Uterus (tissue), 4 donors: ENCODE measurements around the gene PCDHA7. TPM values are rescaled to one million over a fixed set of nuclear protein-coding genes. Genes with fewer than 3 reads are reported as not detected.

ENCODE experiments used
- DNase-seq, 2 donors: peaks; one replicate each; pipeline ENCODE4 v3.0.0-alpha.2; 2019 to 2020
- H3K27ac ChIP-seq, 2 donors: fragments of 200-600 bp; sonication (generic); 1 replicate in 1 of 2; 2 replicates in 1 of 2; pipeline ENCODE4 v1.5.1; 2016 to 2018
- H3K27me3 ChIP-seq, 2 donors: fragments of 200-600 bp; sonication (generic); one replicate each; pipeline ENCODE4 v1.5.1; 2018 to 2019; ENCODE audit warnings: control low read depth in 1 of 2
- H3K36me3 ChIP-seq, 2 donors: fragments of 200-600 bp; sonication (generic); one replicate each; pipeline ENCODE4 v1.5.1; 2019; ENCODE audit warnings: control low read depth in 1 of 2
- H3K4me1 ChIP-seq, 2 donors: fragments of 200-600 bp; sonication (generic); one replicate each; pipeline ENCODE4 v1.5.1; 2018 to 2019; ENCODE audit warnings: control low read depth in 1 of 2
- H3K4me3 ChIP-seq, 2 donors: fragments of 200-600 bp; sonication (generic); 1 replicate in 1 of 2; 2 replicates in 1 of 2; pipeline ENCODE4 v1.5.1; 2018 to 2019; ENCODE audit warnings: mild to moderate bottlenecking in 1 of 2
- H3K9me3 ChIP-seq, 2 donors: fragments of 200-600 bp; sonication (generic); one replicate each; pipeline ENCODE4 v1.5.1; 2019; ENCODE audit warnings: control low read depth in 1 of 2
- CTCF ChIP-seq, 4 experiments: fragments of 200-600 bp in 2 of 4; fragments of 450-650 bp in 2 of 4; sonication (generic) in 2 of 4; IDR thresholded peaks; one replicate each; pipeline ENCODE4 v1.5.1; 2016 to 2019; ENCODE audit warnings: antibody characterized with exemption in 4 of 4, mild to moderate bottlenecking in 2 of 4, moderate library complexity in 1 of 4
- POLR2A ChIP-seq, 2 donors: fragments of 450-650 bp; IDR thresholded peaks; one replicate each; pipeline ENCODE4 v1.6.1; 2016; ENCODE audit warnings: antibody characterized with exemption in 2 of 2, mild to moderate bottlenecking in 1 of 2, moderate library complexity in 1 of 2
- intact Hi-C: fragments of 100-400 bp; cut with DNase I; formaldehyde crosslinking; loops from one replicate; pipeline ENCODE4 v1.15.1; 2023; ENCODE audit warnings: low total_unique reads
- total RNA-seq, 4 donors: library from RNA; depleted of rRNA in 3 of 4; stranded (reverse); fragments of >200 nt in 3 of 4; gene quantifications; one replicate each; pipeline versions ENCODE4 v1.1.0 to v1.2.4, GENCODE V29; 2014 to 2023
- donor health status: DM: yes; HTN: yes; CAD: no.

Gene PCDHA7
- total RNA-seq, 4 donors from 2014 or later, result 0.98 to 24.6 (median 2.2) TPM; not detected in 1

DNA sequence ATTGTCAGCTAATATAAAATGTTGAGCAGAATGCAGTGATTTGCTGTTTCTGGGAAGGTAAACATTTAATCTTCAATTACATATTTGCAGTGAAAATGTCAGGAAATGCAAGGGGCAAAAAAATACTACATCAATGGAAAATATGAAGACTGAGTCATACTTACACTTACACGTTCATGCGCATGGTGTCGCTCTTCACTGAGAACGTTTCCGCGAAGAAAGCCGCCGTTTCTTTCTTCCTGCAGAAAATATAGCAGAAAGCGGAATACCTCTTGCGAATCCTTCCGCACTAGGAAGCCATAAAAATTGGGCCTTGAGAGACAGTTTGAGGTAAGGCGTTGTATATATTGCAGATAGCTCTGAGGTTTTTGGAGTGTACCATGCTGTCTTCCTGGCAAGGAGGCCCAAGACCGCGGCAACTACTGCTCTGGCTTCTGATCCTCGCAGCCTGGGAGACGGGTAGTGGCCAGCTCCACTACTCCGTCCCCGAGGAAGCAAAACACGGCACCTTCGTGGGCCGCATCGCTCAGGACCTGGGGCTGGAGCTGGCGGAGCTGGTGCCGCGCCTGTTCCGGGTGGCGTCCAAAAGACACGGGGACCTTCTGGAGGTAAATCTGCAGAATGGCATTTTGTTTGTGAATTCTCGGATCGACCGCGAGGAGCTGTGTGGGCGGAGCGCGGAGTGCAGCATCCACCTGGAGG, 48.0 kb downstream of the PCDHA7 start, which contains the start of gene PCDHA13:
Gene PCDHA13 (plus strand): TSS at position 236 of the 702 bp plus-strand sequence. CDS start 145 bp downstream, at position 381.
- peak in 1 of 2 donors; percentile 12 for DNase-seq
- TF ChIP-seq CTCF (IDR thresholded peaks at IDR 0.05), result peak; percentile 10 to 50 (median 18)
- TF ChIP-seq POLR2A (IDR thresholded peaks at IDR 0.05), result no peak
- no peaks in the 10 kb centered on the region for H3K27me3 ChIP-seq
- H3K36me3 ChIP-seq, result no peaks in the 10 kb centered on the region
- H3K27ac ChIP-seq, result no peak within 1 kb of the TSS
- H3K4me3 ChIP-seq, result no peak within 1 kb of the TSS
- intact Hi-C loops, result no loop called here
- H3K4me1 ChIP-seq, result no peaks in the 10 kb centered on the region
- peaks cover 0 to 15% of the 10 kb centered on the region in 2 donors for H3K9me3 ChIP-seq

GRCh38 chr5:140882591-140882899, 48.5 kb downstream of the PCDHA7 start:
- Histone ChIP-seq H3K27me3 (no peaks in the 10 kb centered on the region), H3K9me3 (peaks cover 0 to 15% of the 10 kb centered on the region in 2 donors), H3K27ac (no peak overlapping the region), H3K36me3 (no peaks in the 10 kb centered on the region), H3K4me3 (no peak overlapping the region), H3K4me1 (no peaks in the 10 kb centered on the region)
- intact Hi-C loops, result no loop called here
- no peak for DNase-seq
- peak in 2 of 4 experiments; percentile 2 to 16 for TF ChIP-seq CTCF (IDR thresholded peaks at IDR 0.05)
- no peak for TF ChIP-seq POLR2A (IDR thresholded peaks at IDR 0.05)

GRCh38 chr5:140883373-140883772, 49.3 kb downstream of the PCDHA7 start:
- Histone ChIP-seq H3K36me3 (no peaks in the 10 kb centered on the region), H3K9me3 (peaks cover 0 to 15% of the 10 kb centered on the region in 2 donors), H3K27me3 (no peaks in the 10 kb centered on the region), H3K27ac (no peak overlapping the region), H3K4me1 (no peaks in the 10 kb centered on the region), H3K4me3 (no peak overlapping the region)
- intact Hi-C loops, result no loop called here
- no peak for DNase-seq
- TF ChIP-seq POLR2A (IDR thresholded peaks at IDR 0.05), result no peak
- TF ChIP-seq CTCF (IDR thresholded peaks at IDR 0.05), result no peak

- Histone ChIP-seq H3K4me1 (no peaks in the 10 kb centered on the region), H3K27me3 (no peaks in the 10 kb centered on the region), H3K4me3 (no peak overlapping the region), H3K9me3 (peaks cover 0 to 15% of the 10 kb centered on the region in 2 donors), H3K27ac (no peak overlapping the region), H3K36me3 (no peaks in the 10 kb centered on the region)
- no peak for TF ChIP-seq CTCF (IDR thresholded peaks at IDR 0.05)
- no peak for TF ChIP-seq POLR2A (IDR thresholded peaks at IDR 0.05)
- no peak for DNase-seq
- intact Hi-C loops, result no loop called here
Observed at GRCh38 chr5:140883927-140884697, 50.0 kb downstream of the PCDHA7 start.

Other genes with a start within 250 kb of the PCDHA7 start
- gene CD14, start 201.1 kb upstream of the PCDHA7 start, total RNA-seq, result 10 to 100 TPM in 3 of 4 donors, under 1 TPM in 1; 0.51 to 48.5 (median 34.0) TPM
- 10 to 100 TPM in 3 of 4 donors, 1 to 10 TPM in 1; 6.2 to 36.2 (median 22.7) TPM for gene TMCO6, start 194.8 kb upstream of the PCDHA7 start, total RNA-seq
- gene NDUFA2, start 186.6 kb upstream of the PCDHA7 start, total RNA-seq, result 100 to 1,000 TPM in 1 of 4 donors, 10 to 100 TPM in 3; 17.2 to 103 (median 35.6) TPM
- gene IK, start 186.4 kb upstream of the PCDHA7 start, total RNA-seq, result 100 to 1,000 TPM in 2 of 4 donors, 10 to 100 TPM in 2; 60.9 to 265 (median 89.3) TPM
- 10 to 100 TPM in 3 of 4 donors, 1 to 10 TPM in 1; 5.9 to 21.9 (median 17.9) TPM for gene WDR55, start 169.4 kb upstream of the PCDHA7 start, total RNA-seq
- 1 to 10 TPM in 2 of 4 donors, under 1 TPM in 2; 0.28 to 2.6 (median 0.92) TPM for gene DND1, start 160.7 kb upstream of the PCDHA7 start, total RNA-seq
- 10 to 100 TPM; 20.3 to 50.5 (median 40.4) TPM for gene HARS1, start 142.9 kb upstream of the PCDHA7 start, total RNA-seq
- gene HARS2, start 142.8 kb upstream of the PCDHA7 start, total RNA-seq, result 10 to 100 TPM in 2 of 4 donors, 1 to 10 TPM in 2; 2.6 to 38.0 (median 15.7) TPM
- gene ZMAT2, start 133.8 kb upstream of the PCDHA7 start, total RNA-seq, result 10 to 100 TPM; 18.2 to 41.9 (median 30.4) TPM
- gene PCDHA1, start 48.1 kb upstream of the PCDHA7 start, total RNA-seq, result under 1 TPM in 1 of 4 donors, not detected in 3; 0.41 TPM
- under 1 TPM in 3 of 4 donors, not detected in 1; 0.26 to 0.76 (median 0.52) TPM for gene PCDHA2, start 39.4 kb upstream of the PCDHA7 start, total RNA-seq
- 1 to 10 TPM in 3 of 4 donors, not detected in 1; 1.6 to 2.4 (median 1.8) TPM for gene PCDHA3, start 33.2 kb upstream of the PCDHA7 start, total RNA-seq
- gene PCDHA4, start 27.2 kb upstream of the PCDHA7 start, total RNA-seq, result 1 to 10 TPM in 1 of 4 donors, under 1 TPM in 3; 0.26 to 5.8 (median 0.59) TPM
- 1 to 10 TPM in 1 of 4 donors, under 1 TPM in 2, not detected in 1; 0.61 to 2.3 (median 0.69) TPM for gene PCDHA5, start 12.7 kb upstream of the PCDHA7 start, total RNA-seq
- gene PCDHA6, start 6.3 kb upstream of the PCDHA7 start, total RNA-seq, result 1 to 10 TPM in 3 of 4 donors, under 1 TPM in 1; 0.29 to 2.4 (median 1.3) TPM
- gene PCDHA8, start 6.9 kb downstream of the PCDHA7 start, total RNA-seq, result 1 to 10 TPM in 2 of 4 donors, not detected in 2; 1.2 to 1.9 TPM
- 1 to 10 TPM in 1 of 4 donors, under 1 TPM in 3; 0.26 to 1.2 (median 0.64) TPM for gene PCDHA9, start 14.1 kb downstream of the PCDHA7 start, total RNA-seq
- 1 to 10 TPM in 2 of 4 donors, under 1 TPM in 2; under 0.01 to 3.1 (median 1.6) TPM for gene PCDHA10, start 21.6 kb downstream of the PCDHA7 start, total RNA-seq
- 1 to 10 TPM in 1 of 4 donors, under 1 TPM in 3; 0.26 to 2.1 (median 0.63) TPM for gene PCDHA11, start 34.7 kb downstream of the PCDHA7 start, total RNA-seq
- 1 to 10 TPM in 3 of 4 donors, under 1 TPM in 1; 0.98 to 9.4 (median 1.5) TPM for gene PCDHA12, start 41.0 kb downstream of the PCDHA7 start, total RNA-seq
- 1 to 10 TPM in 2 of 4 donors, under 1 TPM in 1, not detected in 1; 0.70 to 2.8 (median 2.1) TPM for gene PCDHA13, start 47.9 kb downstream of the PCDHA7 start, total RNA-seq
- 1 to 10 TPM in 2 of 4 donors, under 1 TPM in 1, not detected in 1; under 0.01 to 1.7 (median 1.2) TPM for gene PCDHAC1, start 92.0 kb downstream of the PCDHA7 start, total RNA-seq
- gene PCDHAC2, start 132.2 kb downstream of the PCDHA7 start, total RNA-seq, result 1 to 10 TPM in 2 of 4 donors, under 1 TPM in 2; under 0.01 to 7.1 (median 1.1) TPM
- gene PCDHB1, start 217.1 kb downstream of the PCDHA7 start, total RNA-seq, result under 1 TPM in 1 of 4 donors, not detected in 3; 0.28 TPM